WTC11 (cell line): Measurements from ENCODE around the gene IL1RAPL1.

Experiments used
- CTCF ChIP-seq: fragments of 200-600 bp; IDR thresholded peaks from 2 replicates; pipeline ENCODE4 v1.8.0; 2022; ENCODE audit warnings: antibody characterized with exemption
- E2F1 ChIP-seq: sonication (generic); formaldehyde crosslinking; IDR thresholded peaks from 2 replicates; pipeline ENCODE4 v1.8.0; 2022; ENCODE audit warnings: mild to moderate bottlenecking, missing genetic modification reagents
- E2F5 ChIP-seq: sonication (generic); formaldehyde crosslinking; IDR thresholded peaks from 2 replicates; pipeline ENCODE4 v1.8.1; 2022; ENCODE audit warnings: mild to moderate bottlenecking, moderate library complexity, missing genetic modification reagents
- GTF2I ChIP-seq: fragments of 250-450 bp; sonication (Bioruptor Pico); conservative IDR thresholded peaks from 2 replicates; pipeline ENCODE4 v1.4.0; 2021; ENCODE audit warnings: mild to moderate bottlenecking
- PRRX2 ChIP-seq: fragments of 250-450 bp; sonication (Bioruptor Pico); IDR thresholded peaks from 2 replicates; pipeline ENCODE4 v1.8.0; 2021; ENCODE audit warnings: mild to moderate bottlenecking
- ZNF671 ChIP-seq: fragments of 250-450 bp; sonication (Bioruptor Pico); IDR thresholded peaks from 2 replicates; pipeline ENCODE4 v1.8.0; 2021; ENCODE audit warnings: mild to moderate bottlenecking
- TF ChIP-seq, protein P1 (sequence below): sonication (generic); formaldehyde crosslinking; IDR thresholded peaks from 2 replicates; pipeline ENCODE4 v1.8.0; 2022; ENCODE audit warnings: mild to moderate bottlenecking, missing genetic modification reagents

DNA sequence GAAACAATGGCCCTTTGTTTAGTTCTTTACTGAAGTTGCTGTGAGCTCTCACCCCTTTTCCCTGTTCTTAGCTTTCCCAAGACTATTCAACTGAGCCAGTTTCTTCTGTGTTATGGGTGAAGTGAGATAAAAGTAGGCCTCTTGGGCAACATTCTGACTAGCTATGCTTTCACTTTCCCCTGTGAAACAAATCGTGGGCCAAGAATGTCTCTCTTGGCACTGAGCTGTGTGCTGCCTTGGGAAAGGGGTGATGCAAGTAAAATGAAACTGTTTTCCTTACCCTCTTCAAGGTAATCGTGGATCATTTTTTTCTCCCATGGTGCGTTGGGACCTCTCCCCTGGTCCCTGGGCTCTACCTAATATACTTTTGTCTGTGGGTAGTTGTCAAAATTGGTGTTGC lies 974.2 kb downstream of the IL1RAPL1 start:
- no peak for TF ChIP-seq PRRX2
- no peak for TF ChIP-seq CTCF
- no peak for TF ChIP-seq E2F5
- no peak for TF ChIP-seq ZNF671 (CRISPR knock-in tag)
- no peak for TF ChIP-seq E2F1 (CRISPR knock-in tag)
- TF ChIP-seq, protein P1, sequence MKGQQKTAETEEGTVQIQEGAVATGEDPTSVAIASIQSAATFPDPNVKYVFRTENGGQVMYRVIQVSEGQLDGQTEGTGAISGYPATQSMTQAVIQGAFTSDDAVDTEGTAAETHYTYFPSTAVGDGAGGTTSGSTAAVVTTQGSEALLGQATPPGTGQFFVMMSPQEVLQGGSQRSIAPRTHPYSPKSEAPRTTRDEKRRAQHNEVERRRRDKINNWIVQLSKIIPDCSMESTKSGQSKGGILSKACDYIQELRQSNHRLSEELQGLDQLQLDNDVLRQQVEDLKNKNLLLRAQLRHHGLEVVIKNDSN = no peak
- no peak for TF ChIP-seq GTF2I
